Calu3 (cell line): Measurements from ENCODE around the gene TMEM273. TPM values are rescaled to one million over a fixed set of nuclear protein-coding genes. Genes with fewer than 3 reads are reported as not detected.

Experiments
- BruUV-seq: library from RNA; stranded (reverse); fragments of 400-500 nt; replicated peaks from 2 replicates; lab custom pipeline; 2021; lab: Mats Ljungman, UMichigan
- CTCF ChIA-PET: fragments of 300-600 bp; sonication (Branson Sonifier 250); formaldehyde crosslinking; loops from one replicate; lab custom pipeline; 2022; ENCODE audit warnings: antibody characterized with exemption; lab: Charles Lee
- DNase-seq: peaks from one replicate; pipeline ENCODE4 v3.0.0; 2022
- H3K27ac Mint-ChIP-seq: one replicate; pipeline ENCODE4 v1.8.0; 2022; ENCODE audit warnings: mixed read lengths; ENCODE audit not compliant: unreplicated experiment
- H3K27me3 Mint-ChIP-seq: one replicate; pipeline ENCODE4 v1.8.0; 2022; ENCODE audit warnings: mixed read lengths; ENCODE audit not compliant: unreplicated experiment
- H3K36me3 Mint-ChIP-seq: one replicate; pipeline ENCODE4 v1.8.0; 2022; ENCODE audit warnings: mild to moderate bottlenecking, moderate library complexity, mixed read lengths; ENCODE audit not compliant: insufficient read depth, unreplicated experiment
- H3K4me1 Mint-ChIP-seq: one replicate; pipeline ENCODE4 v1.8.0; 2022; ENCODE audit warnings: mild to moderate bottlenecking, low read depth, mixed read lengths; ENCODE audit not compliant: unreplicated experiment
- H3K4me3 Mint-ChIP-seq: one replicate; pipeline ENCODE4 v1.8.0; 2022; ENCODE audit warnings: mild to moderate bottlenecking, low read depth, moderate library complexity, mixed read lengths; ENCODE audit not compliant: unreplicated experiment
- H3K9me3 Mint-ChIP-seq: one replicate; pipeline ENCODE4 v1.8.0; 2022; ENCODE audit warnings: low read depth, mixed read lengths; ENCODE audit not compliant: unreplicated experiment
- CTCF ChIP-seq: fragments of 200-600 bp; IDR thresholded peaks from one replicate; pipeline ENCODE4 v1.8.0; 2022; ENCODE audit warnings: antibody characterized with exemption; ENCODE audit not compliant: unreplicated experiment
- intact Hi-C: fragments of 100-400 bp; cut with micrococcal nuclease; formaldehyde crosslinking; loops from one replicate; pipeline ENCODE4 v1.10.0; 2022; ENCODE audit not compliant: unreplicated experiment
- total RNA-seq: library from RNA; stranded (reverse); gene quantifications from 2 replicates; pipeline ENCODE4 v1.2.3, GENCODE V29; 2022

The TMEM273 gene
- total RNA-seq, 1 experiment from 2014 or later, result not detected

GRCh38 chr10:49207936-49208487, 19.8 kb upstream of the TMEM273 start:
- Mint-ChIP-seq H3K9me3 (no peaks in the 10 kb centered on the region), H3K36me3 (no peaks in the 10 kb centered on the region), H3K4me3 (no peak overlapping the region), H3K27ac (no peak overlapping the region), H3K27me3 (peaks cover 88% of the 10 kb centered on the region), H3K4me1 (no peaks in the 10 kb centered on the region)
- no peak for TF ChIP-seq CTCF
- no TSS peak for BruUV-seq
- no peak for DNase-seq
- CTCF ChIA-PET, result no interaction called here
- intact Hi-C loops, result no loop called here

- TF ChIP-seq CTCF, result no peak
- H3K27ac Mint-ChIP-seq, result no peak overlapping the region
- BruUV-seq, result no TSS peak
- H3K36me3 Mint-ChIP-seq, result no peaks in the 10 kb centered on the region
- no peak overlapping the region for H3K4me3 Mint-ChIP-seq
- intact Hi-C loops, result no loop called here
- H3K4me1 Mint-ChIP-seq, result no peaks in the 10 kb centered on the region
- CTCF ChIA-PET, result no interaction called here
- peaks cover 86% of the 10 kb centered on the region for H3K27me3 Mint-ChIP-seq
- no peak for DNase-seq
- H3K9me3 Mint-ChIP-seq, result no peaks in the 10 kb centered on the region
Observed at GRCh38 chr10:49207113-49207512, 18.9 kb upstream of the TMEM273 start.

GRCh38 chr10:49205206-49205605, 17.0 kb upstream of the TMEM273 start:
- CTCF ChIA-PET, result interaction anchor here (0.6 kb wide), 1 partner anchor 72 kb away, joined by 3 read pairs; no protein-coding TSS in a partner anchor
- no peak overlapping the region for H3K27ac Mint-ChIP-seq
- no peak for TF ChIP-seq CTCF
- H3K4me1 Mint-ChIP-seq, result no peaks in the 10 kb centered on the region
- H3K4me3 Mint-ChIP-seq, result no peak overlapping the region
- DNase-seq, result no peak
- H3K9me3 Mint-ChIP-seq, result no peaks in the 10 kb centered on the region
- peaks cover 83% of the 10 kb centered on the region for H3K27me3 Mint-ChIP-seq
- BruUV-seq, result no TSS peak
- intact Hi-C loops, result no loop called here
- no peaks in the 10 kb centered on the region for H3K36me3 Mint-ChIP-seq

- Mint-ChIP-seq H3K4me3 (no peak overlapping the region), H3K9me3 (no peaks in the 10 kb centered on the region), H3K27me3 (peaks cover 91% of the 10 kb centered on the region), H3K27ac (no peak overlapping the region), H3K4me1 (no peaks in the 10 kb centered on the region), H3K36me3 (no peaks in the 10 kb centered on the region)
- TF ChIP-seq CTCF, result no peak
- CTCF ChIA-PET, result no interaction called here
- DNase-seq, result no peak
- no TSS peak for BruUV-seq
- intact Hi-C loops, result no loop called here
Observed at GRCh38 chr10:49204119-49204518, 15.9 kb upstream of the TMEM273 start.
